T follicular helper cell (primary cell): ENCODE data around the gene PITPNM2.

Source experiments
- DNase-seq: peaks from one replicate; pipeline ENCODE4 v3.0.0-alpha.2; 2020; ENCODE audit warnings: low read depth
- total RNA-seq, 2 experiments: gene quantifications; one replicate each; lab custom pipeline; 2026; lab: John Stamatoyannopoulos, UW

The PITPNM2 gene
- 7.7 to 19.9 reads per million in 2 experiments for total RNA-seq

DNA sequence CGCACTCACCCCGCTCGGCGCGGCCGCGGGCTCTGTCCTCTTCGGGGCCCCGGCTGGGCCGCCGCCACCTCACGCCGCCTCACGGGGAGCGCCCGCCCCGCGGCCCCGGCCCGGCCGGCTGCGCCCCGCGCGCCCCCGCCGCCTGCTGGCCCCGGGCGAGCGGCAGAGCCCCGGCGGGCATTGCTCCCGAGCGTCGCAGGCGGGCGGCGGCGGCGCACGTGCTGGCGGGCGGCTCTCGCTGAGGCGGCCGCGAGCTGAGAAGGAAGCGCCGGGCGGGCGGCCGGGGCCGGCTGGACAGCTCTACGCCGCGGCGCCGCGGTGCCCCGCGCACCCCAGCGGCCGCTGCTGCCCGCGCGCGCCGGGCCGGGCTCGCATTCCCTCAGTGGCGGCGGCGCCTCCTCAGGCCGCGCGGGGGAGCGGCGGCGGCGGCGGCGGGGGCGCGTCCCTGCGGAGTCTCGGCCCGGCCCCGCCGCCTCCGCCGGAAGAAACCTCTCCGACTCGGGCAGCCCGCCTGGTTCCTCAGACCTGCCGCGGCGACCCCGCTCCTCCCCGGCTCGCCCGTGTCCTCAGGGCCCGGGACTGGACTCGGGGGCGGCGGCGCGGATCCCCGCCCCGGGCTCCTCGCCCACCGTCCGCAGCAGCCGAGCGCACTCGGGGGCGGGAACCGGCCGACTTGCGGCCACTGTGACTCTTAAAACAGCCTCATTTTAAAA, at the start of gene PITPNM2:
Gene PITPNM2 (minus strand): TSS at position 347 of the 713 bp plus-strand sequence. CDS start 116,500 bp downstream, outside the sequence.
- peak; percentile 38 for DNase-seq

DNA sequence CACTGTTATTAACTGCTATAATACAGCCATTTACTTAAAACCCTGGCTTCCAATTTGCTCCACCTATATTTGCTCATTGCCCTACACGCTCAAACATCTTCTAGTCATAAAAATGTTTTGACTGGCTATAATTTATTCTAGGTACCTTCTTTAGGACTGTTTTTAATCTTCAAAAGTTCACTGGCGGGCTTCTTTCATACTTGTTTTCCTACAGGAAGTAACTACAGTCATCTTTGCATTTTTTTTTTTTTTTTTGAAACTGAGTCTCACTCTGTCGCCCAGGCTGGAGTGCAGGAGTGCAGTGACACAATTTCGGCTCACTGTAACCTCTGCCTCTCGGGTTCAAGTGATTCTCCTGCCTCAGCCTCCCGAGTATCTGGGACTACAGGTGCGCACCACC, 49.5 kb upstream of the PITPNM2 start:
- no peak for DNase-seq

DNA sequence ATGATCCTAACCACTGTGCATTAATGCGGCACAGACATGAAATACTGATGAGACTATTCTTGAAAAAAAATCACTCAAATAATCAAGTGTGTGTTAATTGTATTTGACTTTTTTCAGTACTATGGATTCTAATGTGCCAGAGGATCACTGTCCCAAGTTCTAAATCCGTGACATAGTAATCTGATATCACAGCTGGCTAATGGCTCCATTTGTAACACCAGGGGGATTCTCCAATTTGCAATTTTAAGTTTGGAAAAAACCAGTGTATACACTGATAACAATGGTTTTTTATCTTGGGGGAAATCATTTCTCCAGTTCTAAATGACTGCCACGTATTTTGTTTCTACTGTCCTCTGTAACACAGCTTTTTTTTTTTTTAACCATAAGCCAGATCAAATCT, 49.0 kb upstream of the PITPNM2 start:
- no peak for DNase-seq

DNA sequence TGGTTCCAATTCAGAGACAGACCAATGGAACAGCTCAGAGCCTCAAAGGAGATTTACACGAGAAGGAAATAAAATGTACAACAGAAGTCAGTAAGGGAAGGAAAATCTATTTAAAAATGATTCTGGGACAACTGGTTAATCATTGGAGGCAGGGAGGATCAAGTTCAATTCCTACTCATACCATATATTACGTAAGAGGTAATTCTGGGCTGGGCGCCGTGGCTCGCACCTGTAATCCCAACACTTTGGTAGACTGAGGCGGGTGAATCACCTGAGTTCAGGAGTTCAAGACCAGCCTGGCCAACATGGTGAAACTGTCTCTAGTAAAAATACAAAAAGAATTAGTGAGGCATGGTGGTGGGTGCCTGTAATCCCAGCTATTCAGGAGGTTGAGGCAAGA, 36.7 kb upstream of the PITPNM2 start:
- DNase-seq = no peak

DNA sequence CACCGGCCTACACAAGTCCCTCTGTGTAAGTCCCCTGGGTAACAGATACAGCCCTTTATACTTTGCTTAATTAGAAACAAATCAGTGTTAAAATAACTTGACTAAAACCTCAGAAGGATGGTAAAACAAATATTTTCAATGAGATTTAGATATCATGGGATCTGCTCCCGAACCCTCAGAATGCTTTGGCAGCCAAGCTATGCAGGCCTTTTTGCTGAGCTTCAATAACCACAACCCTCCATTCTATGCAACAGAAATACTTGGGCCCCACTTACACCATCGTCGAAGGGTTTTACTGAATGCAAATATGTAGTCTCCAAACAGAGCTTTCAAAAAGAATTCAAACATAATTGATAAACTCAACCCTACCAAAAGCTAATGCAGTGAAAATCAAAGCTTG, 29.3 kb upstream of the PITPNM2 start:
- DNase-seq = no peak

DNA sequence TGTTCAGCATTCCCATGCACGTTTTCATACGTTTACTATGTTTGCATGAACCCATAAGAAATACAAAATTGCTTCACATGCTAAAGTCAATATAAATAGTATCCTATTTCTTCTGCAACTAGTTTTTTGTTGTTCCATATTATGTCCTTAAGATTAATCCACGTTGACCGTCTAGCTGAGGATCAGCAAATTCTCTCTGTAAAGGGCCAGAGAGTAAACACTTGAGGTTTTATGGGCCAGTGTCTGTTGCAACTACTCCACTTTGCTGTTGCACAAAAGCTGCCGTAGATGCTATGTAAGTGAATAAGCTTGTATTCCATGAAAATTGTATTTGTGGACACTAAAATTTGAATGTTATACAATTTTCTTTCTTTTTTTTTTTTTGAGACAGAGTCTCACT, 21.1 kb upstream of the PITPNM2 start:
- no peak for DNase-seq

DNA sequence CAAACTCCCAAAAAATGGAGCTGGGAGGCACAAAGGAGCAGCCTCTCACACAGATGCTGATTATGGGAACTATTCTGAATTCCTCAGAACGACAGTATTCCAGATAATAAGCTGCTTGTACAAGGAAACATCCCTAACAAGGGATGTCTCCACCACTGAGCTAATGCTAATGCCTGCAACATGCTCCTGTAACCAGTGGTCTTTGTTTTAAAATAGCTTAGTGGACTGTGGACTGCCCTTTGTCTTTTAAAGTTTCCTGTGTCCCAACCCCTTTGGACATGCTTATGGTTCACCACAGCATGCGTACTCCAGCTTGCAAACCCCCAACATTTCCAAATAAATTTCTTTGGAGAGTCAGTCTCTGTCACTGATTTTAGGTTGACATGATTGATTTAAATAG, 16.4 kb upstream of the PITPNM2 start:
- DNase-seq = no peak

DNA sequence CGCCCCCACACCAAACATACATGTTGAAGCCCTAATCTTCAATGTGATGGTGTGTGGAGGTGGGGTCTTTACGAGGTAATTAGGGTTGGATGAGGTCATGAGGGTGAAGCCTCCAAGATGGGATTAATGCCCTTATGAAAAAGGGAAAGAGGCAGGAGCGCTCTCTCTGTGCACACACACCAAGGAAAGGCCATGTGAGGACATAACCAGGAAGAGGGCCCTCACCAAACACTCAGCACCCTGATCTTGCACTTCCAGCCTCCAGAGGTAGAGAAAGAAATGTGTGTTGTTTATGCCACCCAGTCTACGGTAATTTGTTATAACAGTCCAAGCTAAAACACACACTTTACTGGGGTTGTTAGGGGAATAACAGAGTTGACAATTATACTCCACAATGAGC, 14.6 kb upstream of the PITPNM2 start:
- DNase-seq = no peak

DNA sequence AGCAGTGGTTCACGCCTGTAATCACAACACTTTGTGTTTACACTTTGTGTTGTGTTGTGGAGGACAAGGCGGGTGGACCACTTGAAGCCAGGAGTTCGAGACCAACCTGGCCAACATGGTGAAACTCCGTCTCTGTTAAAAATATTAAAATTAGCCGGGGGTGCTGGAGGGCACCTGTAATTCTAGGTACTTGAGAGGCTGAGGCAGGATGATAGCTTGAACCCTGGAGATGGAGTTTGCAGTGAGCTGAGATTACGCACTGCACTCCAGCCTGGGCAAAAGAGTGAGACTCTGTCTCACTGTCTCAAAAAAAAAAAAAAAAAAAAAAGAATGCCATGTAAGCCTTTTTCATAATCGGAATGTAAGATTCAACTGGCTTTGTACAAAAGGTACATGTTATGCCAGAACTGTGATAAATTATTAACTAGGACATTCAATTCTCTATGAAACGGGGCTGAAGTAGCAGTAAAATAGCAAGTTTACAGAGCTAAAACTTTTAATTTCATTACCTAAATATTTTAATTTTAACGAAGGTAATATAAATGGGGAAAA, 13.9 kb upstream of the PITPNM2 start:
- DNase-seq = no peak

DNA sequence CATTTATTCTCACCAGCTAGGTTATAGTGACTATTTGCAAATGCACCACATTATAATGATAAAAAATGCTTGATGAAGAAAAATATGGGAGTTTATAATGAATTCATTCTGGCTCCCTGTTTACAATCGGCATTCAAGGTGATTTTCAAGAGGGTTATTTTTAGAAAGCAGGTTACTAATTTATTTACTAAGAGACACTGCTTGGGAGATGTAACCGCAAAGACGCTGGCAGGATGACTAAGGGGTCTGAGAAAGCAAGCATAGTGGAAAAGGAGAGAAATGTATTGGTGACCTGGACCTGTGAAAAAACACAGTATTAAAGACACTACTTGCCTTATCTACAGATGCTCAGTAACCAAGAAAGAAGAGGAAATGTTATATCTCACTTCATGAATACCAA, 13.3 kb upstream of the PITPNM2 start:
- DNase-seq = no peak

DNA sequence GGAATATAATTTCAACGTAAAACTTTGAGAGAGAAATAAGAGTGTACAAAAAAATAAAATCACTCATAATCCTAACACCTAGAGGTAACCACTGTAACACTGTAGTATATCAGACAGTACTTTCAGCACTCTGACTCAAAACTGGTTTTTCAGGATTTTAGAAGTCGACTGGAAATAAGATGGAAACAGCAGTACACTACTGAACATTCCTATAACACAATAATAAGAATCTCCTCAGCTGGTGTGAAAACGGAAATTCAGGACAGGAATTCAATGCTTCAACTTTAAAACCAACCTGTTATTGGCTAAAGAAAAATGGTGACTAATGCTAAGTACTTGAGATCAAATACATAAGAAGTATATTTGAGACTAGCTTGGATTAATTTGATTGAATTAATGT, 12.3 kb upstream of the PITPNM2 start:
- no peak for DNase-seq

DNA sequence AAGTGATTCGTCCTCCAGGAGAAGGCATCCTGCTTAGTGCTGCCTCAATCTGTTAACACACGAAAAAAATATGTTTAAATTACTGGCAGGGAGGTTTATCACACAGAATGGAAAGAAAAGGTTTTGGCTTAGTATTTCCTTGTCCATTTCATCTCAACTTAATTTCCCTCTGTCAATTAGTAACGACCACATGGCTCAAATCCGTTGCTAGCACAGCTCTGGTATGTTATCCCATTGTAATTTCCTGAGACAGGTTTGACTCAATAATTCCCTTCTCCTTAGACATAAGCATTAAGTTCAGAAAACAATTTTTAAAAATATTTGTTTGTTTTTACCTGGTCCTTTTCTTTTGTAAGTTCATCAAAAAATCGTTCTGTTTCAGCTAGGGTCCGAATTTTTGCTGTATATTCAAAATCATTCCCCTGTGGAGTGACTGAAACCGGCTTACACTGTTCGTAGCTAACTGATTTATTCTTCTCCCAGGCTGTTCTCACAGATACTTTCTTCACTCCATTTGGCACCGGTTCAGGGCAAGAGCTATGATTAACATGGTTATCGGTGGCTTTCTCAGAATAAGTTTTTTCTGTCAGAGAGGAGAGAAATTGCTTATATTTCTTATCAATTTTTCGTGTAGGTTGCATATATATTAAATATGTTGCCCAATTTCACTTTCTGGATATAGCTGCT, 10.1 kb upstream of the PITPNM2 start:
- DNase-seq = no peak

DNA sequence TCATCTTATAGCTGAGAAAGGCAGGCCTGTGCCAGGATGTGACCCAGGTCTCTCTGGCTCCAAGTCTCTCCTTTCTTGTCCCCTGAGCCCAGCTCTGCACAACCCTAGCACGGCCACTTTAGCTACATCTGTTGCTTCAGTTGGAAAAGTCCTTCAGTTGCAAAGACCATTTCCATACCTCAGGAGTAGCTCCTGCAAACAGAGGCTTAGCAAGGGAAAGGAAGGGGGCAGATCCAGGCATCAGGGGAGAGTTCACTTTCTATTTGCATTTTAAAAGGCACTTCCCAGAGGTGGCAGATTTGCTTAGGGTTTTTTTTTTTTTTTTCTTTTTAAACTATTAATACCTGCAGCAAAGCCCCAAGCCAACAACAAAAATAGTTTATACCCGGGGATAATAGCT, 3.0 kb upstream of the PITPNM2 start:
- DNase-seq = no peak

DNA sequence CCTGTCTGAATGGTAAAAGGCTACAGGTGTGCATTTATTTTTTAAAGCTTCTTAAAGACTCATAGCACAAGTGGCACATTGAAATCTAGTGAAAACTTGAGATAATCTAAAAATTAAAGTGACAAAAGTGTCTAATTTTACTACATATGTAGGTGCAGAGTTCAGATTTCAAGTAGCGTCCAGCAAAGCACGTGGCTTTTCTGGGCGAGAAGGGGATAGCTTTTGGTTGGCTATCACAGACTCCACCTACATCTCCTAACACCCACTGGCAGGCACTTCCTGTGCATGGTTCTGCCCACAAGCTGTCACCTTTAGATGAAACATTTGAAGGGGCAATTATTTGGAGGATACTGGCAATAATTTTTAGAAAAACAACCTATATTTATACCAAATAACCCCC, 1.9 kb upstream of the PITPNM2 start:
- no peak for DNase-seq

DNA sequence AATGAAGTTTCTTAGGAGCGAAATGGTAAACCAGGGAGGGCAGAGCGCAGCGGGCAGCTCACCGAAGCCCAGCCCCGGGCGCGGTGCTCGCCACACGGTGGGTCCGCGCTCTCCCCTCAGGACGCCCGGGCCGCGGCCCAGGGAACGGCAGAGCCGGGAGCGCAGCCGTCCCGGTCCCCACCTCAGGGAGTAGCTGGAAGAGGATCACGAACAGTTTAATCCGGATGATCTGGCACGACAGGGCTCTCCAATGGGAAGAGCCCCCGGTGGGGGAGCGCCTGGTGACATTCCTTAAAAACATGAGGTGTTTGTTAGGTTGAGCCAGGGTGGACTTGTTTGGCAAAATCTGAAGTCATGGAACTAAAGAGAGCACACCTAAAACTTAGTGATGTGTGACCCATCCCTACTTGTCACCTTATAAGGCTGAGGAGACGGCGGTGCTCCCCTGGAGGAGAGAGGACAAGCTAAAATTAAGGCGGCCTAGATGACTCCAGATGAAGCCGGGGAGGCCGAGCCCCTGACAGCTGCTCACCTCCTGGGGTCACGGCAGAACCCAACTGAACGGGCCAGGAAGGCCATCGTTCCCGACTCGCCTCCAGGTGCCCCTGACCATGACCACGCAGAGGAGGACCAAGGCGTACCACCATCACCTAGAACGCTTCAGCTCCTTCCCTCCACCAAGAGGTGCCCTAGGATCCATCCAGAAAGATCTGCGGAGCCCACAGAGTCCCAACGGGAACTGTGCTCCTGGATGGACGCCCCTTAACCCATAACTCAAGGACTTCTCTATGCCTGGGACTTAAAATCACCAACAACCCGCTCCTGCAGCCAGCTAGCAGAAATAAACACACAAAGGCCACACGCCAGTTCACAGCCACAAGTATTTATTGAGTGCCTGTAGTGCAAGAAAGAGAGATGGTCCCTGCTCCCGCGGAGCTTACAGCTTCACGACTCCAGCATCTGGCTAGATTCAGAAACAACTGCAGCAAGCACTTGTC, 866 bp upstream of the PITPNM2 start:
- DNase-seq = no peak

DNA sequence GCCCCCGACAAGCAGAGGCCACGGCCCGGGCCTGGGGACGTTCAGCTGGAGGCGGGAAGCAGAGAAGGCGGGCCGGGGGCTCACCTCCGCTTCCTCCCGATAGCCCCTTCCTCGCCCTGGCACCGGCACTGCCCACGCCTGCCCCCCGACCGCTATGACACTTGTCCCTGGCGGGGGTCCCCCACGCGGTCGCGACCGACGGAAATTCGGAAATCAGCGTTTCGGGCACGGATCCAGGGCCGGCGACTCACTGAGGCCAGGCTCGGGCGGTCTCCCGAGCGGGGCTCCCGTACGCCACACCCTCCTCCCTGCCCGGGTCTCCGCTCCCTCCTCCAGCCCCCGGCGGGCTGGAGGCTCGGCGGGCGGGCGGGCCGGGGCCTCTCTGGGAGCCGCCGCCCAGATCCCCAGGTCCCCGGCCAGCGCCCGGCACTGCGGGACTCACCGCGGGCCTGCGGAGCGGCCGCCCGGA, 581 bp downstream of the PITPNM2 start:
- DNase-seq = no peak

DNA sequence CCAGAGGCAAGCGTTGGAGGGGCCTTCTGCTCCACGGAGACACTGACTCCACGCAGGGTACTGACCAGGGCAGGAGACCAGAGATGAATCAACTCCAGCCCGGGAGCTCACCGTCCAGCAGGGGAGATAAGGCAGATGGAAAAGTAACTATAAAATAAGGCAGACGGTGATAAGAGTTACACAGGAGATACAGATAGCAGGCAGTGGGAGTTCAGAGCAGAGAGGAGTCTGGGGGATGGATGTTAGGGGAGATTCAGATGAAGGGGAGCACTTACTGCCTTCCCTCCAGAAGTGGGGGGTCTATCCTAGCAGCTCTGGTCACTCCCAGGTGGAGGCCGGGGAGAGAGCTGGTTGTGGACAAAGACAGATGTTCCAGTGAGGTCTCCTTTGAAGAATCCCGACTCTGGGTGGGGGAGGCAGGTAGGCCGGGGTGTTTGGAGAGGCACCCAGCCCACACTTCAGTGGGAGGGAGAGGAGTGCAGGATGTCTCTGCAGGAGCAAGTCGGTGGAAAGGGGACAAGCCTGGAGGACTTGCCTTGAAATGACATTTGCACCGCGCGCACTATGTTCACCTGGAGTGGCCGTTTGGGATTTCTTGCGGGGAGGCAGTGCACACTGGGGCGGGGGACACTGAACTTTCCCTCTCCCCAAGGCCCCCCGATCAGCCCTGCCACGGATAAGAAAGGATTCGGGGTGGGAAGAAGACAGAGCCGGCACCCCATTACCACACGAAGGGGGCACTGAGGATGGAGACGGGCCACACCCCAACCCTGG, 1.2 kb downstream of the PITPNM2 start:
- DNase-seq = no peak

DNA sequence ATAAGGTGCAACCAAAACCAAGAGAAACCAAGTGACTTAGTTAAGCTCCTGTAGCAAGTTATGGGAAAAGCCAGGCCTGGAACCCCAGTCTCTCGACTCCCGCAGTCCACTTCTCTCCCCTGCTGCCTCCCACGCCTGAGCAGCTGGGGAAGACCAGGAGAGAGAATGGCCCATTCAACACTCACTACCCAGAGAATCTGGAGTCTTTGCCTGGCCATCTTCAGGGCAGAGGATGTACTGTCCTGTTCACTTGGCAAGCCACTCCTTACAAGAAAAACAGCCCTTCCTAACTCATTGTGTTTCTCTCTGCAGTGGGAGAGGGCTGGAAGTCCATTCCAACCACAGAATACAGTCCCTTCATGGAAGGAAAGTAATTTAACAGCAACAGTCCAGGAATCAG, 1.8 kb downstream of the PITPNM2 start:
- no peak for DNase-seq

DNA sequence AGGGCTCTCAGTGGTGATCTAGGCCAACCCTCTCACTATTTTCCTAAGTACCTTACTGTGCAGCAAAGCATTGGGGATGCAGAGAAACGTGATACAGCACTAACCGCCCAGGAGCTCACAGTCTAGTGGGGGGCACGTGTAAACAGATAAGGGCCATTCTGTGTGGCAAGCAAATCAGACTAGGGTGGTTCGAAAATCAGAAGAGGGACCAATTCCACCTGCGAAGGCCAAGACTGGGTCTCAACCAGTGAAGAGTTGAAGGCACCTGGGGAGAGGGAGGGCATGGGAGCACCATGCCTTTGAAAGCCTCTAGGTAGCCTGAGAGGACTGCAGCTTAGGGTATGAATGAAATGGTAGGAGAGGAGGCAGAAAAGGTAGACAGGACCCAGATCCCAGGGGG, 2.2 kb downstream of the PITPNM2 start:
- DNase-seq = no peak

DNA sequence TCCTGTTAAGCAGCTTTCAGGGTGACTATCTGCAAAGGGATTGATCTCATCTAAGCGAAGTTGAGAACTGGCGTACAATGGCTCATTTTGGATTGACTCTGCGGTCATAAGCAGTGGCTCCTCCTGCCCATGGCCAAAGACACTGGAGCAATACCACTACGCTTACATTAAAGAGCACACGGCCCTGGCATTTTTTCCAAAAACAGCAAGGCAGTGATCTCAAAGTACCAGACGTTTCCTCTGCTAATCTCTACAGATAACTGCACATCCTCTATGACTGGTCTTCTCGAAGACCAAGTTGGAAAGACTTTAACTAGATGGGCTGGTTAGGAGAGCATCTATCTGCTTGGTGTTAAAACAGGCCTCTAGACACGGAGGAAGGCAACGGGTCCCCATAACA, 2.7 kb downstream of the PITPNM2 start:
- no peak for DNase-seq

DNA sequence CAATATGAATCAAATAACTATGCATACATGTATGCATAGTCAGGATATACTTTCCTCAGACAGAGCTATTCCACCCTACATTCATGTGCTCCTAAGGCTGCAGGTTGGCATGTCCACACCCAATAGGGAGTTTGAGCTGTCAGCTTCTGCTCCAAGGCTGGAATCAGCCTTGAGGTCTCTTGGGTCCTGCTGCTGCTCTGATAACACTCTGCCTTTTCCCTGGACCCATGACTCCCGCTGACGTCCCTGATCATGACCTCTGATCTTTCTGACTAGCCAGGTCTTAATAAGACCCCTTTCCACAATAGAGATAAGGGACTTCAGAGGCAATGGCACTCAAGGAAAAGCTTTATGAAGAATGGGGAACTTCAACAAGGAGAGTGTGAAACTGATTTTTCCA, 5.7 kb downstream of the PITPNM2 start:
- no peak for DNase-seq
